WTC11 (cell line): ENCODE results near the gene ISG15. TPM values are rescaled to one million over a fixed set of nuclear protein-coding genes. Genes with fewer than 3 reads are reported as not detected.

ENCODE experiments used
- CREB1 ChIP-seq: sonication (generic); formaldehyde crosslinking; IDR thresholded peaks from 2 replicates; pipeline ENCODE4 v1.8.0; 2023; ENCODE audit warnings: mild to moderate bottlenecking, missing genetic modification reagents
- GTF2I ChIP-seq: fragments of 250-450 bp; sonication (Bioruptor Pico); conservative IDR thresholded peaks from 2 replicates; pipeline ENCODE4 v1.4.0; 2021; ENCODE audit warnings: mild to moderate bottlenecking
- JAZF1 ChIP-seq: fragments of 250-450 bp; sonication (Bioruptor Pico); IDR thresholded peaks from 2 replicates; pipeline ENCODE4 v1.9.0; 2021; ENCODE audit warnings: moderate library complexity, mild to moderate bottlenecking, inconsistent platforms
- KAT7 ChIP-seq: sonication (generic); formaldehyde crosslinking; IDR thresholded peaks from 2 replicates; pipeline ENCODE4 v1.8.1; 2023; ENCODE audit warnings: missing genetic modification reagents, mild to moderate bottlenecking, borderline replicate concordance
- NR1H2 ChIP-seq: sonication (generic); formaldehyde crosslinking; IDR thresholded peaks from 2 replicates; pipeline ENCODE4 v1.9.0; 2021; ENCODE audit warnings: mild to moderate bottlenecking, moderate library complexity, missing genetic modification reagents
- TEAD1 ChIP-seq: sonication (generic); formaldehyde crosslinking; IDR thresholded peaks from 2 replicates; pipeline ENCODE4 v1.8.0; 2022; ENCODE audit warnings: mild to moderate bottlenecking, missing genetic modification reagents
- TEAD4 ChIP-seq: sonication (generic); formaldehyde crosslinking; IDR thresholded peaks from 2 replicates; pipeline ENCODE4 v1.8.0; 2022; ENCODE audit warnings: mild to moderate bottlenecking, missing genetic modification reagents
- ZNF138 ChIP-seq: sonication (generic); formaldehyde crosslinking; conservative IDR thresholded peaks from 2 replicates; pipeline ENCODE4 v1.8.1; 2022; ENCODE audit warnings: mild to moderate bottlenecking, moderate library complexity, missing genetic modification reagents
- ZNF423 ChIP-seq: fragments of 250-450 bp; sonication (Bioruptor Pico); IDR thresholded peaks from 2 replicates; pipeline ENCODE4 v2.1.2; 2022; ENCODE audit warnings: mild to moderate bottlenecking, moderate library complexity
- ZNF671 ChIP-seq: fragments of 250-450 bp; sonication (Bioruptor Pico); IDR thresholded peaks from 2 replicates; pipeline ENCODE4 v1.8.0; 2021; ENCODE audit warnings: mild to moderate bottlenecking
- total RNA-seq: library from RNA; stranded (reverse); gene quantifications from 3 replicates; pipeline ENCODE4 v1.2.3, GENCODE V29; 2021
- TF ChIP-seq, protein P1 (sequence below): sonication (generic); formaldehyde crosslinking; conservative IDR thresholded peaks from 2 replicates; pipeline ENCODE4 v1.8.1; 2023; ENCODE audit warnings: mild to moderate bottlenecking, low read depth, missing genetic modification reagents, moderate library complexity
- TF ChIP-seq, protein P2 (sequence below): fragments of 200-600 bp; IDR thresholded peaks from 2 replicates; pipeline ENCODE4 v1.8.0; 2022; ENCODE audit warnings: antibody characterized with exemption
- TF ChIP-seq, protein P3 (sequence below): sonication (generic); formaldehyde crosslinking; IDR thresholded peaks from 2 replicates; pipeline ENCODE4 v1.8.0; 2022; ENCODE audit warnings: mild to moderate bottlenecking, missing genetic modification reagents
- TF ChIP-seq, protein P4 (sequence below): sonication (generic); formaldehyde crosslinking; IDR thresholded peaks from 2 replicates; pipeline ENCODE4 v1.8.0; 2023; ENCODE audit warnings: missing genetic modification reagents, mild to moderate bottlenecking, borderline replicate concordance
- TF ChIP-seq, protein P5 (sequence below): fragments of 250-450 bp; sonication (Bioruptor Pico); conservative IDR thresholded peaks from 2 replicates; pipeline ENCODE4 v1.9.0; 2021; ENCODE audit warnings: mild to moderate bottlenecking
- TF ChIP-seq, protein P6 (sequence below): sonication (generic); formaldehyde crosslinking; IDR thresholded peaks from 2 replicates; pipeline ENCODE4 v1.8.0; 2022; ENCODE audit warnings: missing genetic modification reagents
- TF ChIP-seq, protein P7 (sequence below): fragments of 250-450 bp; sonication (Bioruptor Pico); IDR thresholded peaks from 2 replicates; pipeline ENCODE4 v1.9.0; 2021; ENCODE audit warnings: mild to moderate bottlenecking, borderline replicate concordance

The ISG15 gene
- total RNA-seq, 1 experiment from 2014 or later = 29.5 TPM

DNA sequence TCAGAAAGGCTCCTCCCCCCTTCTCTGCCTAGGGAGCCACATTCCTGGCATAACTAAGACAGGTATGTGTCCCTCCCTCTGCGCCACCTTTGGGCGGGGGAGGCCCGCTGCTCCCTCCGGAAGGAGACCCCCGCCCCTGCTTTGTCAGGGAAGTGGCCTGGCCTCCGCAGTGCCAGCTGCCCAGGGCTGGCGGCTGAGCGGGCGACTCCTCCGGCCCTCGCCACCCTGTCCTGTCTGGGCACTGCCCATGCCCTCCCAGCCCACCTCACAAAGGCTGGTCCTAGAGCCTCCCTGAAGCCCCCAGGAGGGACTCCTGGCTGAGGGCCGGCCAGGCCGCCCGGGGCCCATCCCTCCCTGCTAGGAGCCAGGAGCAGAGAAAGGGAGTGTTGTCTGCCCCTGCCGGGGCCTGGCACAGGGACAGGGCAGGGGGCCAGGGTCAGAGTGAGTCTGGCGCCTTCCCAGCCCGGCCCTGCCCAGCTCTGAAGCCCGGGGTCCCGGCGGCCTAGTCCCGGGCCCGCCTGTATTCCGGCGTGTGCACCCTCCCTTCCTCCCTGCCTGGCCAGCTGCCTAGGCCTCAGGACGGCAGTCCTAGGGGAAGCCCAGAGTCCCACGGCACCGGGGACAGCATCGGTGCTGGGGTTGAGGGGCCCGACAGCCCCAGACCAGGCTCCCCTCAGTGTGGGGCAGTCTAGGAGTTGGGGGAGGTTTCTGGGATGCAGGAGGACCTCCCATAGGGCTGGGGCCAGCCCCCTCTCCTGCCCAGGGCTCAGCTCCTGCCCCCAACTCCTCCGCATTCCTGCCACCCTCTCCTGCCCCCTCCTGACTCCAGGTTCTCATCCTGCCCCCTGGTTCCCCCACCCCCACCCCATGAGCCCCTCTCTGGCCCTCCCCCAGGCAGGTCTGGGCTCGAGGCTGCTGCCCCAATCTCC, 11.7 kb downstream of the ISG15 start (continued):
- TF ChIP-seq JAZF1 (CRISPR knock-in tag) = no peak
- TF ChIP-seq TEAD1 (CRISPR knock-in tag) = peak; percentile 100
- TF ChIP-seq, protein P1, sequence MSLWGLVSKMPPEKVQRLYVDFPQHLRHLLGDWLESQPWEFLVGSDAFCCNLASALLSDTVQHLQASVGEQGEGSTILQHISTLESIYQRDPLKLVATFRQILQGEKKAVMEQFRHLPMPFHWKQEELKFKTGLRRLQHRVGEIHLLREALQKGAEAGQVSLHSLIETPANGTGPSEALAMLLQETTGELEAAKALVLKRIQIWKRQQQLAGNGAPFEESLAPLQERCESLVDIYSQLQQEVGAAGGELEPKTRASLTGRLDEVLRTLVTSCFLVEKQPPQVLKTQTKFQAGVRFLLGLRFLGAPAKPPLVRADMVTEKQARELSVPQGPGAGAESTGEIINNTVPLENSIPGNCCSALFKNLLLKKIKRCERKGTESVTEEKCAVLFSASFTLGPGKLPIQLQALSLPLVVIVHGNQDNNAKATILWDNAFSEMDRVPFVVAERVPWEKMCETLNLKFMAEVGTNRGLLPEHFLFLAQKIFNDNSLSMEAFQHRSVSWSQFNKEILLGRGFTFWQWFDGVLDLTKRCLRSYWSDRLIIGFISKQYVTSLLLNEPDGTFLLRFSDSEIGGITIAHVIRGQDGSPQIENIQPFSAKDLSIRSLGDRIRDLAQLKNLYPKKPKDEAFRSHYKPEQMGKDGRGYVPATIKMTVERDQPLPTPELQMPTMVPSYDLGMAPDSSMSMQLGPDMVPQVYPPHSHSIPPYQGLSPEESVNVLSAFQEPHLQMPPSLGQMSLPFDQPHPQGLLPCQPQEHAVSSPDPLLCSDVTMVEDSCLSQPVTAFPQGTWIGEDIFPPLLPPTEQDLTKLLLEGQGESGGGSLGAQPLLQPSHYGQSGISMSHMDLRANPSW (CRISPR knock-in tag) = no peak
- no peak for TF ChIP-seq KAT7 (CRISPR knock-in tag)
- TF ChIP-seq, protein P2, sequence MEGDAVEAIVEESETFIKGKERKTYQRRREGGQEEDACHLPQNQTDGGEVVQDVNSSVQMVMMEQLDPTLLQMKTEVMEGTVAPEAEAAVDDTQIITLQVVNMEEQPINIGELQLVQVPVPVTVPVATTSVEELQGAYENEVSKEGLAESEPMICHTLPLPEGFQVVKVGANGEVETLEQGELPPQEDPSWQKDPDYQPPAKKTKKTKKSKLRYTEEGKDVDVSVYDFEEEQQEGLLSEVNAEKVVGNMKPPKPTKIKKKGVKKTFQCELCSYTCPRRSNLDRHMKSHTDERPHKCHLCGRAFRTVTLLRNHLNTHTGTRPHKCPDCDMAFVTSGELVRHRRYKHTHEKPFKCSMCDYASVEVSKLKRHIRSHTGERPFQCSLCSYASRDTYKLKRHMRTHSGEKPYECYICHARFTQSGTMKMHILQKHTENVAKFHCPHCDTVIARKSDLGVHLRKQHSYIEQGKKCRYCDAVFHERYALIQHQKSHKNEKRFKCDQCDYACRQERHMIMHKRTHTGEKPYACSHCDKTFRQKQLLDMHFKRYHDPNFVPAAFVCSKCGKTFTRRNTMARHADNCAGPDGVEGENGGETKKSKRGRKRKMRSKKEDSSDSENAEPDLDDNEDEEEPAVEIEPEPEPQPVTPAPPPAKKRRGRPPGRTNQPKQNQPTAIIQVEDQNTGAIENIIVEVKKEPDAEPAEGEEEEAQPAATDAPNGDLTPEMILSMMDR = no peak
- TF ChIP-seq, protein P3, sequence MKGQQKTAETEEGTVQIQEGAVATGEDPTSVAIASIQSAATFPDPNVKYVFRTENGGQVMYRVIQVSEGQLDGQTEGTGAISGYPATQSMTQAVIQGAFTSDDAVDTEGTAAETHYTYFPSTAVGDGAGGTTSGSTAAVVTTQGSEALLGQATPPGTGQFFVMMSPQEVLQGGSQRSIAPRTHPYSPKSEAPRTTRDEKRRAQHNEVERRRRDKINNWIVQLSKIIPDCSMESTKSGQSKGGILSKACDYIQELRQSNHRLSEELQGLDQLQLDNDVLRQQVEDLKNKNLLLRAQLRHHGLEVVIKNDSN (CRISPR knock-in tag) = 0 out of 2 replicates have a peak, but pooled peaks have one; percentile 10
- TF ChIP-seq, protein P4, sequence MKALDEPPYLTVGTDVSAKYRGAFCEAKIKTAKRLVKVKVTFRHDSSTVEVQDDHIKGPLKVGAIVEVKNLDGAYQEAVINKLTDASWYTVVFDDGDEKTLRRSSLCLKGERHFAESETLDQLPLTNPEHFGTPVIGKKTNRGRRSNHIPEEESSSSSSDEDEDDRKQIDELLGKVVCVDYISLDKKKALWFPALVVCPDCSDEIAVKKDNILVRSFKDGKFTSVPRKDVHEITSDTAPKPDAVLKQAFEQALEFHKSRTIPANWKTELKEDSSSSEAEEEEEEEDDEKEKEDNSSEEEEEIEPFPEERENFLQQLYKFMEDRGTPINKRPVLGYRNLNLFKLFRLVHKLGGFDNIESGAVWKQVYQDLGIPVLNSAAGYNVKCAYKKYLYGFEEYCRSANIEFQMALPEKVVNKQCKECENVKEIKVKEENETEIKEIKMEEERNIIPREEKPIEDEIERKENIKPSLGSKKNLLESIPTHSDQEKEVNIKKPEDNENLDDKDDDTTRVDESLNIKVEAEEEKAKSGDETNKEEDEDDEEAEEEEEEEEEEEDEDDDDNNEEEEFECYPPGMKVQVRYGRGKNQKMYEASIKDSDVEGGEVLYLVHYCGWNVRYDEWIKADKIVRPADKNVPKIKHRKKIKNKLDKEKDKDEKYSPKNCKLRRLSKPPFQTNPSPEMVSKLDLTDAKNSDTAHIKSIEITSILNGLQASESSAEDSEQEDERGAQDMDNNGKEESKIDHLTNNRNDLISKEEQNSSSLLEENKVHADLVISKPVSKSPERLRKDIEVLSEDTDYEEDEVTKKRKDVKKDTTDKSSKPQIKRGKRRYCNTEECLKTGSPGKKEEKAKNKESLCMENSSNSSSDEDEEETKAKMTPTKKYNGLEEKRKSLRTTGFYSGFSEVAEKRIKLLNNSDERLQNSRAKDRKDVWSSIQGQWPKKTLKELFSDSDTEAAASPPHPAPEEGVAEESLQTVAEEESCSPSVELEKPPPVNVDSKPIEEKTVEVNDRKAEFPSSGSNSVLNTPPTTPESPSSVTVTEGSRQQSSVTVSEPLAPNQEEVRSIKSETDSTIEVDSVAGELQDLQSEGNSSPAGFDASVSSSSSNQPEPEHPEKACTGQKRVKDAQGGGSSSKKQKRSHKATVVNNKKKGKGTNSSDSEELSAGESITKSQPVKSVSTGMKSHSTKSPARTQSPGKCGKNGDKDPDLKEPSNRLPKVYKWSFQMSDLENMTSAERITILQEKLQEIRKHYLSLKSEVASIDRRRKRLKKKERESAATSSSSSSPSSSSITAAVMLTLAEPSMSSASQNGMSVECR (CRISPR knock-in tag) = no peak
- TF ChIP-seq, protein P5, sequence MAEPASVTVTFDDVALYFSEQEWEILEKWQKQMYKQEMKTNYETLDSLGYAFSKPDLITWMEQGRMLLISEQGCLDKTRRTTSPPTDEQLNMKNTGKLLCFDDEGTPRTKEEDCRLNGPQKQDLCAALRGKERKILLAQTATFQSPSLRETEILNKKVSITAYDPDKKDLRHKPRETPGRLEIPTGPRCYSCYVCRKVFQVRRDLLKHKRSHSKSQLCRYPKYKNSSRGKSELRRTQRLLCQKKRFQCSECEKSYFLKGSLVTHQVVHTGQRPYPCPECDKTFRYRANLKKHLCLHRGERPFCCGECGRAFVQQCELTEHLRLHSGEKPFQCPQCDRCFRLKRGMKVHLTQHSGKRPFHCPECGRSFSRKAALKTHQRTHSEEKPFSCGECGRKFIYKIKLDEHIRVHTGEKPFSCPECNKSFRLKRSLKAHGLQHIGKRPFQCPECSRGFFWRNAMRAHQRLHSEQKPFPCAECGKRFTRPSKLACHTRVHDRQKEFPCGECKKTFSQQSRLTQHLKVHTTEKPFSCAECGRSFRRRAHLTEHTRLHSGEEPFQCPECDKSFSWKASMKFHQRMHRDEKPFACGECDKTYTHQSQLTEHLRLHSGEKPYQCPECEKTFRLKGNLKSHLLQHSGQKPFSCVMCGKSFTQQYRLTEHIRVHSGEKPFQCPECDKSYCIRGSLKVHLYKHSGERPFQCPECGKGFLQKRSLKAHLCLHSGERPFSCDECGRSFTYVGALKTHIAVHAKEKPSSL (CRISPR knock-in tag) = no peak
- TF ChIP-seq, protein P6, sequence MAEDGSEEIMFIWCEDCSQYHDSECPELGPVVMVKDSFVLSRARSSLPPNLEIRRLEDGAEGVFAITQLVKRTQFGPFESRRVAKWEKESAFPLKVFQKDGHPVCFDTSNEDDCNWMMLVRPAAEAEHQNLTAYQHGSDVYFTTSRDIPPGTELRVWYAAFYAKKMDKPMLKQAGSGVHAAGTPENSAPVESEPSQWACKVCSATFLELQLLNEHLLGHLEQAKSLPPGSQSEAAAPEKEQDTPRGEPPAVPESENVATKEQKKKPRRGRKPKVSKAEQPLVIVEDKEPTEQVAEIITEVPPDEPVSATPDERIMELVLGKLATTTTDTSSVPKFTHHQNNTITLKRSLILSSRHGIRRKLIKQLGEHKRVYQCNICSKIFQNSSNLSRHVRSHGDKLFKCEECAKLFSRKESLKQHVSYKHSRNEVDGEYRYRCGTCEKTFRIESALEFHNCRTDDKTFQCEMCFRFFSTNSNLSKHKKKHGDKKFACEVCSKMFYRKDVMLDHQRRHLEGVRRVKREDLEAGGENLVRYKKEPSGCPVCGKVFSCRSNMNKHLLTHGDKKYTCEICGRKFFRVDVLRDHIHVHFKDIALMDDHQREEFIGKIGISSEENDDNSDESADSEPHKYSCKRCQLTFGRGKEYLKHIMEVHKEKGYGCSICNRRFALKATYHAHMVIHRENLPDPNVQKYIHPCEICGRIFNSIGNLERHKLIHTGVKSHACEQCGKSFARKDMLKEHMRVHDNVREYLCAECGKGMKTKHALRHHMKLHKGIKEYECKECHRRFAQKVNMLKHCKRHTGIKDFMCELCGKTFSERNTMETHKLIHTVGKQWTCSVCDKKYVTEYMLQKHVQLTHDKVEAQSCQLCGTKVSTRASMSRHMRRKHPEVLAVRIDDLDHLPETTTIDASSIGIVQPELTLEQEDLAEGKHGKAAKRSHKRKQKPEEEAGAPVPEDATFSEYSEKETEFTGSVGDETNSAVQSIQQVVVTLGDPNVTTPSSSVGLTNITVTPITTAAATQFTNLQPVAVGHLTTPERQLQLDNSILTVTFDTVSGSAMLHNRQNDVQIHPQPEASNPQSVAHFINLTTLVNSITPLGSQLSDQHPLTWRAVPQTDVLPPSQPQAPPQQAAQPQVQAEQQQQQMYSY (CRISPR knock-in tag) = no peak
- no peak for TF ChIP-seq GTF2I (CRISPR knock-in tag)
- TF ChIP-seq TEAD4 (CRISPR knock-in tag) = peak; percentile 97
- TF ChIP-seq, protein P7, sequence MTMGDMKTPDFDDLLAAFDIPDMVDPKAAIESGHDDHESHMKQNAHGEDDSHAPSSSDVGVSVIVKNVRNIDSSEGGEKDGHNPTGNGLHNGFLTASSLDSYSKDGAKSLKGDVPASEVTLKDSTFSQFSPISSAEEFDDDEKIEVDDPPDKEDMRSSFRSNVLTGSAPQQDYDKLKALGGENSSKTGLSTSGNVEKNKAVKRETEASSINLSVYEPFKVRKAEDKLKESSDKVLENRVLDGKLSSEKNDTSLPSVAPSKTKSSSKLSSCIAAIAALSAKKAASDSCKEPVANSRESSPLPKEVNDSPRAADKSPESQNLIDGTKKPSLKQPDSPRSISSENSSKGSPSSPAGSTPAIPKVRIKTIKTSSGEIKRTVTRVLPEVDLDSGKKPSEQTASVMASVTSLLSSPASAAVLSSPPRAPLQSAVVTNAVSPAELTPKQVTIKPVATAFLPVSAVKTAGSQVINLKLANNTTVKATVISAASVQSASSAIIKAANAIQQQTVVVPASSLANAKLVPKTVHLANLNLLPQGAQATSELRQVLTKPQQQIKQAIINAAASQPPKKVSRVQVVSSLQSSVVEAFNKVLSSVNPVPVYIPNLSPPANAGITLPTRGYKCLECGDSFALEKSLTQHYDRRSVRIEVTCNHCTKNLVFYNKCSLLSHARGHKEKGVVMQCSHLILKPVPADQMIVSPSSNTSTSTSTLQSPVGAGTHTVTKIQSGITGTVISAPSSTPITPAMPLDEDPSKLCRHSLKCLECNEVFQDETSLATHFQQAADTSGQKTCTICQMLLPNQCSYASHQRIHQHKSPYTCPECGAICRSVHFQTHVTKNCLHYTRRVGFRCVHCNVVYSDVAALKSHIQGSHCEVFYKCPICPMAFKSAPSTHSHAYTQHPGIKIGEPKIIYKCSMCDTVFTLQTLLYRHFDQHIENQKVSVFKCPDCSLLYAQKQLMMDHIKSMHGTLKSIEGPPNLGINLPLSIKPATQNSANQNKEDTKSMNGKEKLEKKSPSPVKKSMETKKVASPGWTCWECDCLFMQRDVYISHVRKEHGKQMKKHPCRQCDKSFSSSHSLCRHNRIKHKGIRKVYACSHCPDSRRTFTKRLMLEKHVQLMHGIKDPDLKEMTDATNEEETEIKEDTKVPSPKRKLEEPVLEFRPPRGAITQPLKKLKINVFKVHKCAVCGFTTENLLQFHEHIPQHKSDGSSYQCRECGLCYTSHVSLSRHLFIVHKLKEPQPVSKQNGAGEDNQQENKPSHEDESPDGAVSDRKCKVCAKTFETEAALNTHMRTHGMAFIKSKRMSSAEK (CRISPR knock-in tag) = no peak
- no peak for TF ChIP-seq CREB1 (CRISPR knock-in tag)
- TF ChIP-seq ZNF138 (CRISPR knock-in tag) = no peak
- peak; percentile 99 for TF ChIP-seq ZNF423
- no peak for TF ChIP-seq NR1H2 (CRISPR knock-in tag)
- no peak for TF ChIP-seq ZNF671 (CRISPR knock-in tag)
